GM12878 (cell line): Measurements from ENCODE around the gene CHPT1. TPM values are rescaled to one million over a fixed set of nuclear protein-coding genes. Genes with fewer than 3 reads are reported as not detected.
A peak's percentile ranks its signal among the peaks of the same experiment; 100 is the strongest.

ENCODE experiments used
- ATAC-seq: fragments of 200-7000 bp; cut with Tn5 transposase; 3 replicates; pipeline ENCODE4 v1.9.1; 2020; ENCODE audit warnings: mild to moderate bottlenecking, moderate library complexity
- BruUV-seq: library from RNA; stranded (reverse); fragments of 400-500 nt; replicated peaks from 2 replicates; lab custom pipeline; 2021; lab: Mats Ljungman, UMichigan
- CTCF ChIA-PET: fragments of 300-600 bp; sonication (Branson Sonifier 250); formaldehyde crosslinking; extraction: SDS; loops from one replicate; lab custom pipeline; 2021; ENCODE audit warnings: inconsistent platforms; lab: Yijun Ruan, JAX
- POLR2A ChIA-PET: fragments of 350-600 bp; formaldehyde crosslinking; extraction: SDS; loops from one replicate; lab custom pipeline; 2021; ENCODE audit warnings: inconsistent platforms; lab: Charles Lee
- RAD21 ChIA-PET: fragments of 300-600 bp; sonication (Branson Sonifier 250); formaldehyde crosslinking; loops from one replicate; lab custom pipeline; 2023; ENCODE audit warnings: antibody characterized with exemption; ENCODE audit not compliant: unreplicated experiment; lab: Charles Lee
- SMC1A ChIA-PET: fragments of 300-600 bp; sonication (Branson Sonifier 250); formaldehyde crosslinking; loops from one replicate; lab custom pipeline; 2023; ENCODE audit not compliant: unreplicated experiment, uncharacterized antibody; lab: Charles Lee
- DNase-seq: peaks from one replicate; pipeline ENCODE4 v3.0.0-alpha.2; 2011; ENCODE audit warnings: low read depth, low spot score
- FAIRE-seq: peaks from 3 replicates; lab custom pipeline; 2011; peaks lifted over from hg19 to GRCh38; lab: Jason Lieb, UNC
- H2AFZ ChIP-seq: 2 replicates; pipeline ENCODE4 v1.6.0; 2011; ENCODE audit warnings: low read depth, low read length, control low read depth; ENCODE audit not compliant: control insufficient read depth
- H3K27ac ChIP-seq: 2 replicates; pipeline ENCODE4 v1.5.1; 2011; ENCODE audit warnings: control low read depth; ENCODE audit not compliant: control insufficient read depth, insufficient read depth
- H3K27me3 ChIP-seq, 2 experiments: replicated peaks in 1 of 2; 2 replicates each; pipeline versions ENCODE4 v1.6.0 to v1.6.1; 2011; ENCODE audit warnings: low read length in 1 of 2; ENCODE audit not compliant: control insufficient read depth in 2 of 2, insufficient read depth in 2 of 2
- H3K36me3 ChIP-seq, 2 experiments: 2 replicates each; pipeline ENCODE4 v1.5.1; 2011; ENCODE audit warnings: low read length in 1 of 2; ENCODE audit not compliant: control insufficient read depth in 2 of 2, insufficient read depth in 2 of 2
- H3K4me1 ChIP-seq: 2 replicates; pipeline ENCODE4 v1.6.1; 2011; ENCODE audit warnings: mild to moderate bottlenecking, low read length, moderate library complexity, mixed read lengths; ENCODE audit not compliant: control insufficient read depth, insufficient read depth
- H3K4me2 ChIP-seq: 2 replicates; pipeline ENCODE4 v1.6.0; 2011; ENCODE audit warnings: control low read depth; ENCODE audit not compliant: control insufficient read depth, insufficient read depth
- H3K4me3 ChIP-seq: fragments of 200-600 bp; sonication (generic); 2 replicates; pipeline ENCODE4 v1.5.1; 2016
- H3K79me2 ChIP-seq: 2 replicates; pipeline ENCODE4 v1.6.0; 2011; ENCODE audit warnings: low read length; ENCODE audit not compliant: control insufficient read depth, insufficient read depth
- H3K9ac ChIP-seq: 2 replicates; pipeline ENCODE4 v1.8.0; 2011; ENCODE audit warnings: low read length, control low read depth, mixed read lengths; ENCODE audit not compliant: control insufficient read depth, insufficient read depth
- H3K9me3 ChIP-seq: replicated peaks from 3 replicates; pipeline ENCODE4 v1.5.1; 2011; ENCODE audit warnings: mild to moderate bottlenecking, low read length; ENCODE audit not compliant: control insufficient read depth, insufficient read depth
- H4K20me1 ChIP-seq: 2 replicates; pipeline ENCODE4 v1.6.0; 2011; ENCODE audit not compliant: control insufficient read depth, insufficient read depth
- BCL11A ChIP-seq: IDR thresholded peaks from 2 replicates; pipeline ENCODE4 v1.6.1; 2011; ENCODE audit warnings: low read depth, low read length
- CBFB ChIP-seq: IDR thresholded peaks from 2 replicates; pipeline ENCODE4 v1.6.1; 2016; ENCODE audit warnings: antibody characterized with exemption, low read depth
- CREB1 ChIP-seq: IDR thresholded peaks from 2 replicates; pipeline ENCODE4 v1.6.1; 2012; ENCODE audit warnings: low read depth, mild to moderate bottlenecking, inconsistent platforms
- E2F8 ChIP-seq: fragments of 450-650 bp; IDR thresholded peaks from 2 replicates; pipeline ENCODE4 v1.6.1; 2018; ENCODE audit warnings: mild to moderate bottlenecking, low read depth, moderate library complexity; ENCODE audit not compliant: partially characterized antibody
- ESRRA ChIP-seq: IDR thresholded peaks from 2 replicates; pipeline ENCODE4 v1.6.1; 2012; ENCODE audit warnings: mild to moderate bottlenecking, low read length, improper control_type of control experiment
- MYB ChIP-seq: fragments of 150-350 bp; IDR thresholded peaks from 2 replicates; pipeline ENCODE4 v1.6.1; 2014; ENCODE audit warnings: mild to moderate bottlenecking, low read depth, low read length, borderline replicate concordance
- NFYA ChIP-seq: IDR thresholded peaks from 2 replicates; pipeline ENCODE4 v1.6.1; 2011; ENCODE audit warnings: low read depth, mild to moderate bottlenecking, low read length, improper control_type of control experiment, borderline replicate concordance
- SREBF2 ChIP-seq: IDR thresholded peaks from 2 replicates; pipeline ENCODE4 v1.6.1; 2012; ENCODE audit warnings: mild to moderate bottlenecking, low read length
- WGBS: methylation state at CpG from one replicate; pipeline ENCODE4 v1.1.6; 2016; ENCODE audit warnings: low lambda C conversion rate; ENCODE audit not compliant: insufficient replicate concordance, insufficient coverage; ENCODE audit errors: missing lambda C conversion rate; 5-methylcytosine and 5-hydroxymethylcytosine counted together
- in situ Hi-C: fragments of 300-500 bp; cut with MboI; formaldehyde crosslinking; loops from 9 replicates; pipeline ENCODE4 v1.14.3; 2018; ENCODE audit warnings: mixed read lengths
- intact Hi-C: fragments of 100-400 bp; cut with micrococcal nuclease; formaldehyde crosslinking; loops from one replicate; pipeline ENCODE4 v1.14.2; 2022; ENCODE audit not compliant: unreplicated experiment
- polyA plus RNA-seq, 11 experiments: library from polyadenylated mRNA; depleted of rRNA in 4 of 11; unstranded in 6 of 11; stranded (reverse) in 5 of 11; fragments of >200 nt; fragmentation: Nextera tagmentation in 4 of 11; fragmentation: Illumina TruSeq in 1 of 11; extraction: Ambion mirVana in 4 of 11; extraction: Trizol in 1 of 11; gene quantifications; 1 replicate in 1 of 11; 2 replicates in 10 of 11; pipeline versions ENCODE4 v1.2.1 to v1.2.3, GENCODE V29; 2011 to 2016; ENCODE audit warnings: inconsistent platforms in 2 of 11, missing spikeins in 2 of 11, low read depth in 1 of 11
- total RNA-seq, 4 experiments: library from RNA; depleted of rRNA in 3 of 4; stranded (reverse); fragments of >200 nt in 3 of 4; fragmentation: Illumina TruSeq in 1 of 4; extraction: Trizol in 1 of 4; gene quantifications; 2 replicates each; pipeline versions ENCODE4 v1.2.1 to v1.2.3, GENCODE V29; 2013 to 2021

CHPT1 gene
- total and polyA plus RNA-seq, 10 of the 15 experiments (the other 5 are each of a cell fraction or from before 2014, with no cell fraction given) = 0.85 to 10.2 (median 3.9) TPM

GRCh38 chr12:101746661-101747060 lies 49.2 kb downstream of the CHPT1 start:
- RAD21 ChIA-PET = interaction anchor here (1.2 kb wide), 1 partner anchor 94 kb away, joined by 3 read pairs; no protein-coding TSS in a partner anchor
- Histone ChIP-seq H3K9me3 (no peaks in the 10 kb centered on the region), H3K4me2 (no peak overlapping the region), H3K79me2 (no peaks in the 10 kb centered on the region), H3K4me1 (peaks cover 17% of the 10 kb centered on the region), H3K27me3 (no peaks in the 10 kb centered on the region), H2AFZ (no peak overlapping the region), H3K27ac (no peak overlapping the region), H3K9ac (no peak overlapping the region), H3K36me3 (peaks cover 5 to 21% of the 10 kb centered on the region in 2 experiments), H3K4me3 (no peak overlapping the region), H4K20me1 (no peaks in the 10 kb centered on the region)
- 96% methylated on average over 1 of the region's 1 CpG for WGBS
- POLR2A ChIA-PET = no interaction called here
- TSS peak; percentile 42 for BruUV-seq
- FAIRE-seq = no peak
- SMC1A ChIA-PET = interaction anchor here (1.0 to 2.4 kb wide), 4 partner anchors 11 to 332 kb away, joined by 3 to 10 read pairs (median 4); no protein-coding TSS in a partner anchor
- intact Hi-C loops (no loop called here), in situ Hi-C loops (no loop called here)
- DNase-seq = no peak
- TF ChIP-seq CBFB = no peak
- no peak for TF ChIP-seq SREBF2
- TF ChIP-seq MYB = no peak
- no peak for TF ChIP-seq ESRRA
- no peak for TF ChIP-seq BCL11A
- no peak for TF ChIP-seq CREB1
- TF ChIP-seq NFYA = no peak
- TF ChIP-seq E2F8 = no peak
- ATAC-seq = no peak
- CTCF ChIA-PET = interaction anchor here (0.9 to 2.9 kb wide), 7 partner anchors 10 to 332 kb away, joined by 3 to 16 read pairs (median 4); partner anchors contain the start of gene GNPTAB
